Epithelial cell of esophagus (primary cell): ENCODE data around the gene TNS3.

Experiments
- DNase-seq: peaks from one replicate; pipeline ENCODE4 v3.0.0; 2010; ENCODE audit warnings: low read depth
- H3K4me3 ChIP-seq: 2 replicates; pipeline ENCODE4 v1.5.1; 2011; ENCODE audit warnings: mild to moderate bottlenecking, low read length, control low read depth
- CTCF ChIP-seq: IDR thresholded peaks from 2 replicates; pipeline ENCODE4 v1.5.1; 2011; ENCODE audit warnings: low read depth, mild to moderate bottlenecking, low read length, control low read depth, inconsistent platforms; ENCODE audit not compliant: insufficient read depth; ENCODE audit errors: missing control alignments

TNS3 gene

GRCh38 chr7:47285860-47286491, 295.9 kb downstream of the TNS3 start:
- no peak overlapping the region for H3K4me3 ChIP-seq
- no peak for TF ChIP-seq CTCF
- DNase-seq, result no peak

GRCh38 chr7:47284691-47285635, 296.9 kb downstream of the TNS3 start:
- TF ChIP-seq CTCF, result no peak
- H3K4me3 ChIP-seq, result no peak overlapping the region
- no peak for DNase-seq

DNA sequence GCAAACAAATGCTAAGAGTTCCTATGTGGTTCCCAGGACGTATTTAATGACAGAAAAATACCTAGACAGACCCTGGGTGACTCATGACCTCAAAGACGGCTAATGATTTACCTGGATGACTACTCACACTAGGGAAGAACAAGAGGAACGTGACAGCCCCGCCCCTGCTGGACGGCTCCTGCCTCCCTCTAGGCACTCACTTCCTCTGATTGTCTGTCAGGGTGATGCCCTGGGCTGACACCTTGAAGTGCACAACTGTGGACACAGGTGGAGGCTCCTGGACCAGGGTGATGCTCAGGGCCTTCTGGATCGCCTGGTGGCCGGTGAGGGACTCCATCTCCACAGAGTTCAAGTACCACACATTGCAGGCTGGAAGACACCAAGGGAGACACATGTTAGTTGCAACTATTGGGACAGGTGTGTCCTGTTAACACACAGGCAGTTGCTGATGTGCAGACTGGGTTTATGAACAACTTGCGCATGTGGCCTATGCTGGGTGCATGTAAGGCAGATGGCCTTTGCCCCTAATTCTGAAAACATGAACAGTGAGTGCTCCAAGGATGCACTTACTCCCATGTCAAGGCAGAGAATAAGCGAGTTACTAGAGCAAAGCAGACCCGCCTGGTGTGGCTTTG, 298.3 kb downstream of the TNS3 start:
- no peak for TF ChIP-seq CTCF
- peak; percentile 84 for DNase-seq
- H3K4me3 ChIP-seq, result no peak overlapping the region

- DNase-seq, result no peak
- H3K4me3 ChIP-seq, result no peak overlapping the region
- TF ChIP-seq CTCF, result no peak
Observed at GRCh38 chr7:47282790-47283496, 299.0 kb downstream of the TNS3 start.

DNA sequence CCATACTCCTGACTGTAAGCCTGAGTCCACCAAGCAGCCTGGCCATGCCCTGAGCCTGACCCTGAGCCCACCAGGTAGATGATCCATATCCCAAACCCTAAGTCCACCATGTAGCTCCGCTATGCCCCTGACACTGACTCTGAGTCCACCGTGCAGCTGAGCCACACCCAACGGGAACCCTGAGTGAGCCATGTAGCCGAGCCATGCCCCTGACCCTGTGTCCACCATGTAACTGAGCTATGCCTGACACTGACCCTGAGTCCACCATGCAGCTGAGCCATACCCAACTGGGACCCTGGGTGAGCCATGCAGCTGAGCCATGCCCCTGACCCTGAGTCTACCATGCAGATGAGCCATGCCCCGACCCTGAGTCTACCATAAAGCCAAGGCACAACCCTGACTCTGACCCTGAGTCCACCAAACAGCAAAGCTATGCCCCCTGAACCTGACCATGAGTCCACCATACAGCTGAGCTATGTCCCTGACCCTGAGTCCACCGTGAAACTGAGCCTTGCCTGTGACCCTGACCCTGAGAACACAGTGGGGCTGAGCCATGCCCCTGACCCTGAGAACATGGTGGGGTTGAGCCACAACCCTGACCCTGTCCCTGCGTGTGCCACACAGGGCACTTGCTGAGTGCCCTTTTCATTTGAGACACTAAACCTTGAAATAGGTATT, 299.8 kb downstream of the TNS3 start:
- H3K4me3 ChIP-seq, result no peak overlapping the region
- no peak for TF ChIP-seq CTCF
- DNase-seq, result no peak

DNA sequence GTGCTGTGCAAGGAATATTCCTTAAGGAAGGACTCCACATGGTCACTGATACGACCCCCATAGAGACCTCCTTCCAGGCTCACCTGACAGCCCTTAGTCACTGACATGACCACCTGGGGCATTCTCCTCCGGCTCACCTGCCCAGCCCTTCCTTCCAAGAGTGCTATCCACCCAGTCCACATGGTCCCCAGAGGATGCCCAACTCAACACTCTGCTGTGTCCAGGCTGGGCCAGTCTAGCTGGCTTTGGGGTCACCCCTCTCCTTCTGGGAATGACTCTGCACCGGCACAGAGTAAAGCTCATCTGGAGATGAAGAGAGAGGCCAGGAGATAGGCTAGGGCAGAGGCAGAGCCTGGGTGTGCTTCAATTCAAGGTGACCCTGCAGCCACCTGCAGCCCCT, 300.8 kb downstream of the TNS3 start:
- H3K4me3 ChIP-seq, result no peak overlapping the region
- no peak for TF ChIP-seq CTCF
- no peak for DNase-seq
